ENCODE results near the gene TTC34.

DNA sequence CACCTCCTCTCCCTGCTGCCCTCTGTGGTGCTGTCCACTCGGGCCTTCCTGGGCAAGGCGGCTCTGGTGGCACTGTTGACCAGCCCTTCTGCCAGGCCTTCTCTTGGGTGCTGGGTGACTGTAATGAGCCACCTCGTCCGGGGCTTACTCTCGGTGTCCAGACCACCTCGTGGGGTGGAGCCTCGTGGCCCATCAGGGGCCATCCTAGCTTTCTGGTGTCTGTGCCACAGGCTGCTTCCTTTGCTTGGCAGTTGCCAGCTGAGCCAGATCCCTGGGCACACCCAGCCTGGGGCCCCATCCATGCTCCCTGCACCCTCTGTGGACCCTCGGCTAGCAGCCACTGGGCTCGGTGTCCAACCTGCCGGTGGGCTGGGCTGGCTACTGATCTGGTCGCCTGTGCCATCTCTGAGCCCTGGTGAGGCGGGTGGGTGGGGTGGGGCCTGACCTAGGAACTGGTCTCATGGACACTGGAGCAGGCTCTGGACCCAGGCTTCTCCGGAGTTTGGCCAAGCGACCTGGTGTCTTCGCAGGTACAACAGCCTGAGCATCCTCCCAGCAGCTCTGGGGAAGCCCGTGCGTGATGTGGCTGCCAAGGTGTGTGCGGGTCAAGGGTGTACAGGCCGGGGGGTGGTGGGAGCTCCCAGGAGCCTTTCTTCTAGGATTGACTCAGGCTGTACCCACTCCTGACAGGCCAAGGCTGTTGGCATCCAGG, 213.5 kb downstream of the TTC34 start:
- no peak for TF ChIP-seq ZBTB21 (CRISPR knock-in tag; IDR thresholded peaks at IDR 0.05; ENCODE audit: borderline replicate concordance)
- TF ChIP-seq, protein P1, sequence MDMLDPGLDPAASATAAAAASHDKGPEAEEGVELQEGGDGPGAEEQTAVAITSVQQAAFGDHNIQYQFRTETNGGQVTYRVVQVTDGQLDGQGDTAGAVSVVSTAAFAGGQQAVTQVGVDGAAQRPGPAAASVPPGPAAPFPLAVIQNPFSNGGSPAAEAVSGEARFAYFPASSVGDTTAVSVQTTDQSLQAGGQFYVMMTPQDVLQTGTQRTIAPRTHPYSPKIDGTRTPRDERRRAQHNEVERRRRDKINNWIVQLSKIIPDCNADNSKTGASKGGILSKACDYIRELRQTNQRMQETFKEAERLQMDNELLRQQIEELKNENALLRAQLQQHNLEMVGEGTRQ (CRISPR knock-in tag; IDR thresholded peaks at IDR 0.05): no peak
- no peak for TF ChIP-seq CREM (CRISPR knock-in tag; IDR thresholded peaks at IDR 0.05)
- TF ChIP-seq, protein P2, sequence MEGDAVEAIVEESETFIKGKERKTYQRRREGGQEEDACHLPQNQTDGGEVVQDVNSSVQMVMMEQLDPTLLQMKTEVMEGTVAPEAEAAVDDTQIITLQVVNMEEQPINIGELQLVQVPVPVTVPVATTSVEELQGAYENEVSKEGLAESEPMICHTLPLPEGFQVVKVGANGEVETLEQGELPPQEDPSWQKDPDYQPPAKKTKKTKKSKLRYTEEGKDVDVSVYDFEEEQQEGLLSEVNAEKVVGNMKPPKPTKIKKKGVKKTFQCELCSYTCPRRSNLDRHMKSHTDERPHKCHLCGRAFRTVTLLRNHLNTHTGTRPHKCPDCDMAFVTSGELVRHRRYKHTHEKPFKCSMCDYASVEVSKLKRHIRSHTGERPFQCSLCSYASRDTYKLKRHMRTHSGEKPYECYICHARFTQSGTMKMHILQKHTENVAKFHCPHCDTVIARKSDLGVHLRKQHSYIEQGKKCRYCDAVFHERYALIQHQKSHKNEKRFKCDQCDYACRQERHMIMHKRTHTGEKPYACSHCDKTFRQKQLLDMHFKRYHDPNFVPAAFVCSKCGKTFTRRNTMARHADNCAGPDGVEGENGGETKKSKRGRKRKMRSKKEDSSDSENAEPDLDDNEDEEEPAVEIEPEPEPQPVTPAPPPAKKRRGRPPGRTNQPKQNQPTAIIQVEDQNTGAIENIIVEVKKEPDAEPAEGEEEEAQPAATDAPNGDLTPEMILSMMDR (IDR thresholded peaks at IDR 0.05): no peak
- TF ChIP-seq JUN (CRISPR knock-in tag; IDR thresholded peaks at IDR 0.05): no peak
- no peak for TF ChIP-seq SP1 (CRISPR knock-in tag; conservative IDR thresholded peaks at IDR 0.05)
- TF ChIP-seq, protein P3, sequence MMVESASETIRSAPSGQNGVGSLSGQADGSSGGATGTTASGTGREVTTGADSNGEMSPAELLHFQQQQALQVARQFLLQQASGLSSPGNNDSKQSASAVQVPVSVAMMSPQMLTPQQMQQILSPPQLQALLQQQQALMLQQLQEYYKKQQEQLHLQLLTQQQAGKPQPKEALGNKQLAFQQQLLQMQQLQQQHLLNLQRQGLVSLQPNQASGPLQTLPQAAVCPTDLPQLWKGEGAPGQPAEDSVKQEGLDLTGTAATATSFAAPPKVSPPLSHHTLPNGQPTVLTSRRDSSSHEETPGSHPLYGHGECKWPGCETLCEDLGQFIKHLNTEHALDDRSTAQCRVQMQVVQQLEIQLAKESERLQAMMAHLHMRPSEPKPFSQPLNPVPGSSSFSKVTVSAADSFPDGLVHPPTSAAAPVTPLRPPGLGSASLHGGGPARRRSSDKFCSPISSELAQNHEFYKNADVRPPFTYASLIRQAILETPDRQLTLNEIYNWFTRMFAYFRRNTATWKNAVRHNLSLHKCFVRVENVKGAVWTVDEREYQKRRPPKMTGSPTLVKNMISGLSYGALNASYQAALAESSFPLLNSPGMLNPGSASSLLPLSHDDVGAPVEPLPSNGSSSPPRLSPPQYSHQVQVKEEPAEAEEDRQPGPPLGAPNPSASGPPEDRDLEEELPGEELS (CRISPR knock-in tag; IDR thresholded peaks at IDR 0.05): no peak
- no peak for TF ChIP-seq PRRX2 (CRISPR knock-in tag; IDR thresholded peaks at IDR 0.05)
- TF ChIP-seq TP53 (CRISPR knock-in tag; IDR thresholded peaks at IDR 0.05): no peak
- TF ChIP-seq ESRRA (CRISPR knock-in tag; IDR thresholded peaks at IDR 0.05; ENCODE audit: borderline replicate concordance): no peak
- TF ChIP-seq ZNF121 (CRISPR knock-in tag; IDR thresholded peaks at IDR 0.05): no peak
